Liver (tissue), 9 donors: ENCODE measurements around the gene TLX3. TPM values are rescaled to one million over a fixed set of nuclear protein-coding genes. Genes with fewer than 3 reads are reported as not detected.
A peak's percentile ranks its signal among the peaks of the same experiment; 100 is the strongest.

ENCODE experiments used
- DNase-seq: peaks from one replicate; pipeline ENCODE4 v3.0.0-alpha.2; 2017; ENCODE audit warnings: low spot score
- H3K27ac ChIP-seq, 2 donors: one replicate each; pipeline ENCODE4 v1.7.0; 2013; ENCODE audit warnings: inconsistent platforms in 2 of 2, low read length in 2 of 2, control low read depth in 1 of 2, low read depth in 1 of 2, mild to moderate bottlenecking in 1 of 2
- H3K27me3 ChIP-seq, 4 donors: one replicate each; pipeline versions ENCODE4 v1.6.1 to v1.7.0; 2013; ENCODE audit warnings: low read length in 3 of 4, inconsistent platforms in 1 of 4, mild to moderate bottlenecking in 1 of 4, moderate library complexity in 1 of 4; ENCODE audit not compliant: control insufficient read depth in 4 of 4, insufficient read depth in 4 of 4
- H3K36me3 ChIP-seq, 4 donors: one replicate each; pipeline versions ENCODE4 v1.6.1 to v1.7.0; 2013; ENCODE audit warnings: low read length in 3 of 4, mild to moderate bottlenecking in 3 of 4, low read depth in 1 of 4, moderate library complexity in 1 of 4; ENCODE audit not compliant: control insufficient read depth in 4 of 4, insufficient read depth in 3 of 4
- H3K4me1 ChIP-seq, 4 donors: one replicate each; pipeline versions ENCODE4 v1.6.1 to v1.7.0; 2013; ENCODE audit warnings: low read length in 3 of 4, mild to moderate bottlenecking in 3 of 4, moderate library complexity in 1 of 4; ENCODE audit not compliant: control insufficient read depth in 4 of 4, insufficient read depth in 4 of 4
- H3K4me3 ChIP-seq, 3 donors: one replicate each; pipeline versions ENCODE4 v1.6.1 to v1.7.0; 2013; ENCODE audit warnings: low read length in 3 of 3, control low read depth in 1 of 3, low read depth in 1 of 3, mild to moderate bottlenecking in 1 of 3
- H3K9ac ChIP-seq, 2 donors: one replicate each; pipeline ENCODE4 v1.7.0; 2013; ENCODE audit warnings: low read length in 2 of 2, mild to moderate bottlenecking in 2 of 2, moderate library complexity in 2 of 2, control low read depth in 1 of 2, low read depth in 1 of 2
- H3K9me3 ChIP-seq, 4 donors: one replicate each; pipeline versions ENCODE4 v1.6.1 to v1.7.0; 2013; ENCODE audit warnings: low read length in 3 of 4; ENCODE audit not compliant: control insufficient read depth in 4 of 4
- CTCF ChIP-seq: fragments of 150-350 bp; IDR thresholded peaks from 2 replicates; pipeline ENCODE4 v1.5.1; 2017; ENCODE audit warnings: improper control_type of control experiment, low read depth, low read length; ENCODE audit not compliant: missing input control
- FOXA1 ChIP-seq: IDR thresholded peaks from 2 replicates; pipeline ENCODE4 v1.6.1; 2016; ENCODE audit warnings: antibody characterized with exemption
- HNF4A ChIP-seq, 2 donors: conservative IDR thresholded peaks; 2 replicates each; pipeline ENCODE4 v1.6.1; 2016; ENCODE audit warnings: antibody characterized with exemption in 2 of 2, mild to moderate bottlenecking in 2 of 2
- HNF4G ChIP-seq: IDR thresholded peaks from 2 replicates; pipeline ENCODE4 v1.6.1; 2016; ENCODE audit warnings: antibody characterized with exemption
- JUND ChIP-seq, 2 donors: IDR thresholded peaks; 2 replicates each; pipeline ENCODE4 v1.6.1; 2016; ENCODE audit warnings: antibody characterized with exemption in 2 of 2
- RAD21 ChIP-seq, 2 donors: IDR thresholded peaks; 2 replicates each; pipeline ENCODE4 v1.6.1; 2016; ENCODE audit warnings: antibody characterized with exemption in 2 of 2, mild to moderate bottlenecking in 2 of 2
- REST ChIP-seq: IDR thresholded peaks from 2 replicates; pipeline ENCODE4 v1.6.1; 2016; ENCODE audit warnings: antibody characterized with exemption, mild to moderate bottlenecking
- RXRA ChIP-seq, 2 donors: IDR thresholded peaks; 2 replicates each; pipeline ENCODE4 v1.6.1; 2017 to 2018; ENCODE audit warnings: antibody characterized with exemption in 2 of 2, mild to moderate bottlenecking in 1 of 2
- SP1 ChIP-seq: IDR thresholded peaks from 2 replicates; pipeline ENCODE4 v1.6.1; 2018; ENCODE audit warnings: antibody characterized with exemption, mild to moderate bottlenecking
- TAF1 ChIP-seq: conservative IDR thresholded peaks from 2 replicates; pipeline ENCODE4 v1.6.1; 2016; ENCODE audit warnings: antibody characterized with exemption, mild to moderate bottlenecking
- YY1 ChIP-seq: IDR thresholded peaks from 2 replicates; pipeline ENCODE4 v1.6.1; 2016; ENCODE audit warnings: antibody characterized with exemption, mild to moderate bottlenecking
- WGBS: extraction: QIAGEN DNeasy Blood & Tissue Kit; methylation state at CpG from one replicate; pipeline ENCODE4 v1.1.7; 2013; 5-methylcytosine and 5-hydroxymethylcytosine counted together
- polyA plus RNA-seq, 2 donors: library from polyadenylated mRNA; stranded (reverse) in 1 of 2; unstranded in 1 of 2; fragments of 200-250 nt in 1 of 2; fragments of >200 nt in 1 of 2; fragmentation: Nextera tagmentation in 1 of 2; extraction: Ambion mirVana in 1 of 2; gene quantifications; one replicate each; pipeline versions ENCODE4 v1.2.1 to v1.2.3, GENCODE V29; 2013 to 2015
- total RNA-seq, 2 donors: library from RNA; depleted of rRNA; stranded (reverse); fragments of >200 nt; gene quantifications; one replicate each; pipeline ENCODE4 v1.2.3, GENCODE V29; 2014
- donor health status: healthy.
- donor health status: healthy.
- donor health status: healthy.
- donor health status: healthy.
- donor health status: healthy.

The TLX3 gene
- total and polyA plus RNA-seq, 4 donors, result not detected

GRCh38 chr5:171311322-171312077, 2.5 kb downstream of the TLX3 start:
- TF ChIP-seq CTCF (no peak), HNF4G (no peak), REST (no peak), YY1 (no peak), RAD21 (IDR thresholded peaks at IDR 0.05) (no peak), SP1 (no peak)
- WGBS, result 3% methylated on average over 74 of the region's 74 CpGs
- DNase-seq, result no peak
- Histone ChIP-seq H3K27ac (no peak overlapping the region), H3K9ac (no peak overlapping the region), H3K27me3 (peaks cover 17 to 27% (median 21%) of the 10 kb centered on the region in 4 donors), H3K4me1 (peaks cover 20 to 61% (median 25%) of the 10 kb centered on the region in 4 donors), H3K4me3 (peak overlapping the region in 1 of 3 donors; percentile 28), H3K9me3 (peaks cover 0 to 10% (median 0%) of the 10 kb centered on the region in 4 donors), H3K36me3 (no peaks in the 10 kb centered on the region)

GRCh38 chr5:171312129-171312974, 3.3 kb downstream of the TLX3 start:
- Histone ChIP-seq H3K9ac (no peak overlapping the region), H3K4me1 (peaks cover 25 to 70% (median 29%) of the 10 kb centered on the region in 4 donors), H3K27ac (no peak overlapping the region), H3K27me3 (peaks cover 11 to 27% (median 21%) of the 10 kb centered on the region in 4 donors), H3K9me3 (peaks cover 0 to 10% (median 0%) of the 10 kb centered on the region in 4 donors), H3K4me3 (peak overlapping the region in 1 of 3 donors; percentile 28), H3K36me3 (no peaks in the 10 kb centered on the region)
- TF ChIP-seq TAF1 (no peak), FOXA1 (no peak), RAD21 (IDR thresholded peaks at IDR 0.05) (no peak), HNF4A (conservative IDR thresholded peaks at IDR 0.05) (no peak), YY1 (no peak), JUND (IDR thresholded peaks at IDR 0.05) (no peak), REST (no peak), HNF4G (no peak), RXRA (IDR thresholded peaks at IDR 0.05) (no peak)
- WGBS, result 6% methylated on average over 74 of the region's 74 CpGs
- no peak for DNase-seq
